NCI-H2196 treated with DMSO at 0.1 percent for 48 hours (cell line): ENCODE measurements around the gene ACSL1.

Source experiments
- DNase-seq: peaks from one replicate; lab custom pipeline; 2025; ENCODE audit not compliant: unreplicated experiment; lab: John Stamatoyannopoulos, UW

Gene ACSL1

DNA sequence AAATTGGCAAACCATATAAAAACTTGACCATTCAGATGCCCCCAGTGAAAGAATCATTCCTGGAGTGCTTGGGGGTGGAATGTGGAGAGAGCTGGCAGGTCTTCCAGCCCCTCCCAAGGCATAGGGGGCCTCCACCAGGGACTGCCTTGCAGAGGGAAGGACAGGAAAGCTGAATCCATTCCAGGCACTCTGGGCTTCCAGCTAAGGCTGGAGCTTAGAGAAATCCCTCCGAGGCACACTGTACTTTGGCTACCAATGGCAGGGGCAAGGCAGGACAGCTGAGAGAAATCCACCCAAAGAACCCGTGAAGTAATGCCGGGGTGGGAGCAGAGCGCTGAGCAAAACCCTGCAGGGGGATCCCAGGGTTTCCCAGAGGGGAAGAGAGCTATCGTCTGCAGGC, 95.8 kb downstream of the ACSL1 start:
- DNase-seq = no peak

- no peak for DNase-seq
Measured at GRCh38 chr4:184728858-184729257, 96.9 kb downstream of the ACSL1 start.

- DNase-seq = no peak
Measured at GRCh38 chr4:184727430-184727829, 98.3 kb downstream of the ACSL1 start.

GRCh38 chr4:184722798-184723197, 103.0 kb downstream of the ACSL1 start:
- DNase-seq = no peak

DNA sequence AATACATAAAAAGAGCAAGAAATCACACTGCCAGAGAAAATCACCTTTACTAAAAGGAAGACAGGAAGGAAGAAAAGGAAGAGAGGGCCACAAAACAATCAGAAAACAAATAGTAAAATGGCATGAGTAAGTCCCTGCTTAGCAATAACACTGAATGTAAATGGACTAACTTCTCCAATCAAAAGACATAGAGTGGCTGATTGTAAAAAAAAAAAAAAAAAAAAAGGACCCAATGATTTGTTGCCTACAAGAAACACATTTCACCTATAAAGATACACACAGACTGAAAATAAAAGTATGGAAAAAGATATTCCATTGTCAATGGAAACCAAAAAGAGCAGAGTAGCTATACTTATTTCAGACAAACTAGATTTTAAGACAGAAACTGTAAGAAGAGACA, 104.5 kb downstream of the ACSL1 start:
- DNase-seq = no peak

GRCh38 chr4:184719407-184719806, 106.4 kb downstream of the ACSL1 start:
- DNase-seq = no peak

DNA sequence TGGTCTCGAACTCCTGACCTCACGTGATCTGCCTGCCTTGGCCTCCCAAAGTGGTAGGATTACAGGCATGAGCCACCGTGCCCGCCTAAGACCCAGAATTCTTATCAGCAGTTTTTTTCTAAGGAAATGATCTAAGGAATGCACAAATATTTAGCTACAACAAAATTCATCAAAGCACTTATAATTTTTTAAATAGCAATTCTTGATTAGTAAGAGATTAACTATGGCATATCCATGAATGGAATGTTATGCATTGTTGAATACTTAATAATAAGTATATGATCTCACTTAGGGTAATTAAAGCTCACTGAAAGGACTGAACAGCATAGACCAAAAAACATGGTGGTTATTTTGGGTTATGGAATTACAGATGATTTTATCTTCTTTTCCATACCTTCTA, 110.2 kb downstream of the ACSL1 start:
- DNase-seq = no peak

DNA sequence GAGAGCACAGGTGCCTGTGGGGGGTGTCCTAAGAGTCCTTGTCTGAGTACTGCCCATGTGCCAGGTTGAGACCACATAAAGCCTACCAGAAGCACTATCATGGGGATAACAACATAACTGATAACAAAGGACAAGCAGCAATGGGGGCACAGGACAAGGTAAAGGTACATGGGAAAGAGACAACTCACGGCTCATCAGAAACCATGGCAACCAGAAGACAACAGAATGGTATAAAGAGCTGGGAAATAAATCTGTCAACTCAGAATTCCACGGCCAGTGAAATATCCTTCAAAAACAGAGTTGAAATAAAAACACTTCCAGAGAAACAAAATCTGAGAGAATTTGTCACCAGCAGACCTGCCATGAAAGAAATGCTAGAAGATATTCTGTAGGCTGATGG, 111.9 kb downstream of the ACSL1 start:
- DNase-seq = no peak

GRCh38 chr4:184712322-184712721, 113.4 kb downstream of the ACSL1 start:
- DNase-seq = no peak

- DNase-seq = no peak
Measured at GRCh38 chr4:184706453-184706852, 119.3 kb downstream of the ACSL1 start.

DNA sequence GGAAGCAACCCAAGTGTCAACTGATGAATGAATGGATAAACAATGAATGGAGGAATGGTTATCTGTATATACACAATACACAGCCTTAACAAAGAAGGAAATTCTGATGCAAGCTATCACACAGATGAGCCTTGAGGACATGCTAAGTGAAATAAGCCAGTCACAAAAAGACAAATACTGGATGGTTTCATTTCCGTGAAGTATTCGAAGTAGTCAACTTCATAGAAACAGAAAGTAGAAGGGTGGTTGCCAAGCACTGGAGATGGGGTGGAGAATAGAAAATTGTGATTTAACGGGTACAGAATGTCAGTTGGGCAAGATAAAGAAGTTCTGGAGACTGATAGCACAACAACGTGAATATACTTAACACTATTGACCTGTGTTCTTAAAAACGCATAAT, 120.1 kb downstream of the ACSL1 start:
- no peak for DNase-seq
